SJSA1 (cell line): ENCODE measurements around the gene NUP42. TPM values are rescaled to one million over a fixed set of nuclear protein-coding genes. Genes with fewer than 3 reads are reported as not detected.

Experiments
- total RNA-seq: library from RNA; depleted of rRNA; stranded (reverse); fragments of >200 nt; shearing (Covaris generic); gene quantifications from 2 replicates; pipeline ENCODE4 v1.2.3, GENCODE V29; 2014; rRNA removed

The NUP42 gene
- total RNA-seq, 1 experiment from 2014 or later, result 41.7 TPM

Other genes with a start within 250 kb of the NUP42 start
- gene HYCC1, start 167.9 kb upstream of the NUP42 start, total RNA-seq, result 70.4 and 150 TPM in 2 replicates
- 25.0 and 33.2 TPM in 2 replicates for gene KLHL7, start 76.3 kb upstream of the NUP42 start, total RNA-seq
- gene GPNMB, start 64.7 kb downstream of the NUP42 start, total RNA-seq, result 0.75 and 1.1 TPM in 2 replicates
- 94.0 and 139 TPM in 2 replicates for gene MALSU1, start 117.3 kb downstream of the NUP42 start, total RNA-seq